ENCODE measurements around the gene MAP1LC3B. TPM values are rescaled to one million over a fixed set of nuclear protein-coding genes. Genes with fewer than 3 reads are reported as not detected.
"Not testable (repeated sequence)": the region's sequence is repeated elsewhere in the genome, so short reads cannot be mapped to it uniquely, and the experiment has no call there.

MAP1LC3B gene
- total RNA-seq, 1 donor from 2014 or later: 40.6 TPM

DNA sequence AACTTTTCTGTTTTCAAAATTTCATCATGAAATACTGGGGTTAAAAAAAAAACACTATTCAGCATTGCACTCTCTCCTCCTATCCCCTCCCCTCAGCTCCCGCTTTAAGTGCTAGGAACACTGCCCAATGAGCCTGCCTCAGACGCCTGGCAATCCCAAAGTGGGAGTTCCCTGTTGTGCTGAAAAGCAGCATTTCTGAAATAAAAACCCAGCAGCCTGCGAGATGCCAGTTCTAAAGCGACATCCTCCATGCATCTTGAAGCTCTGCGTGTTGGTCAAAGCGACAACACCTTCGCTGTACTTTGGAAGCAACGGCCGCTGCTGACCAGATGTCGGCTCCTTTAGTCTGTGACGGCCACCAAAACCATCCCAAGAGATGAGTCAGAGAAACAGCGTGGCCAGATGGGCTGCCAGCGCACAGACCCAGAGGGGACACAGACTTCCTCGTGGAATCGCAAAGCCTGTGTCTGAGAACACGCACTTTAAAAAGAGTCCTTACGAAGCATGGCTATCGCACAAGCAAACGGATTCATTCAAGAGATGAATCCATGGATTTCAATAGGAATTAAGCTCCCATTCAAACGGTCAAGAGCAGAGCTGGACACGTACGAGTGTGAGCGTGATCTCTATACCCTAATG lies 41.3 kb upstream of the MAP1LC3B start:
- Mint-ChIP-seq H3K9me3 (no peaks in the 10 kb centered on the region), H3K36me3 (ENCODE audit: low read depth) (peaks cover 17% of the 10 kb centered on the region), H3K4me1 (ENCODE audit: low read depth) (peaks cover under 1% of the 10 kb centered on the region), H3K4me3 (ENCODE audit: low read depth) (no peak overlapping the region), H3K27ac (no peak overlapping the region), H3K27me3 (ENCODE audit: low read depth) (no peaks in the 10 kb centered on the region)
- DNase-seq (ENCODE audit: low spot score): no peak
- intact Hi-C loops (cut with micrococcal nuclease): no loop called here

DNA sequence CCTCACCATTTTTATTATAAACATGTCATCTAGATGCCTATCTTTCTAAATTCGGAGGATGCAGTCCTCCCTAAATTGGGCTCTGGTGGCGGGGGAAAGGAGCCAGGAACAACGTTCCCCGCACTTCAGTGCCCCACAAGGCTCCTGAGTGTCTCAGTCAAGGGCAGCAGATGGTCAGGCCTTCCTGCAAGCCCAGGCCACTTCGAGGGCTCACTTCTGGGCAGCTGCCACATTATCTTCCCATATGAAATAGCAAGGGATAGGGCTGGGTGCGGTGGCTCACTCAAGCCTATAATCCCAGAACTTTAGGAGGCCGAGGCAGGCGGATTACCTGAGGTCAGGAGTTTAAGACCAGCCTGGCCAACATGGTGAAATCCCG lies 40.8 kb upstream of the MAP1LC3B start:
- intact Hi-C loops (cut with micrococcal nuclease): no loop called here
- H3K9me3 Mint-ChIP-seq: no peaks in the 10 kb centered on the region
- peaks cover 13% of the 10 kb centered on the region for H3K36me3 Mint-ChIP-seq (ENCODE audit: low read depth)
- no peaks in the 10 kb centered on the region for H3K27me3 Mint-ChIP-seq (ENCODE audit: low read depth)
- no peak overlapping the region for H3K4me3 Mint-ChIP-seq (ENCODE audit: low read depth)
- no peak for DNase-seq (ENCODE audit: low spot score)
- H3K27ac Mint-ChIP-seq: no peak overlapping the region
- H3K4me1 Mint-ChIP-seq (ENCODE audit: low read depth): no peaks in the 10 kb centered on the region

DNA sequence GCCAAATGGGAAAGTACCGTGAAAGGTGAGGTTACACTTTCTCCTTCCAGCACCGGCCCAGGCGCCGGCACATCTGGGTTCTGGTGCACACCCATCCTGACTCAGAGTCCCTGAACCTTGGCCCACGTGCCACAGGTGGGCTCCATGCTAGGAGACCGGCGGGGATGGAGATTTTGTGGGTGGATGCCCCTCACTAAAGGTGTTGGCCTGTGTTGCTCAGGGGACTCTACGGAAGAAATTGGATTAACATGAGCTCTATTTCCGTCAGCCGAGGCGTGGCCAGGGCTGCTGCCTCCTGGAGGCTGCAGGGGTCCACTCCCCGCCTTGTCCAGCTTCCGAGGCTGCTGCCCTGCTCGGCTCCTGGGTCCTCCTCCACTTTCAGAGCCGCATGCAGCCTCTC lies 39.3 kb upstream of the MAP1LC3B start:
- H3K9me3 Mint-ChIP-seq: no peaks in the 10 kb centered on the region

DNA sequence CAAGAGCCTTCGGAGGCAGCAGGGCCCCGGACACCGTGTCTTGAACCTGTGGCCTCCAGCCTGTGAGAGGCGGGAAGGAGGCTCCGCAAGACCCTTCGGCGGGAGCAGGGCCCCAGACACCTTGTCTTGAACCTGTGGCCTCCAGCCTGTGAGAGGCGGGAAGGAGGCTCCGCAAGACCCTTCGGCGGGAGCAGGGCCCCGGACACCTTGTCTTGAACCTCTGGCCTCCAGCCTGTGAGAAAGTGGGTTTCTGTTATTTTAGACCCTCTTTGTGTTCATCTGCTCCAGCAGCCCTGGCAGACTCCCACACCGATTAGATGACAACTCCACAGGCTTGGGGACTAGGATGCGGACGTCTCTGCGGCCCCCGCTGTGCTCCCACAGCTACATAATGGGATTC lies 38.5 kb upstream of the MAP1LC3B start:
- no peak overlapping the region for H3K27ac Mint-ChIP-seq
- intact Hi-C loops (cut with micrococcal nuclease): no loop called here
- no peaks in the 10 kb centered on the region for H3K9me3 Mint-ChIP-seq
- DNase-seq (ENCODE audit: low spot score): no peak
- H3K27me3 Mint-ChIP-seq (ENCODE audit: low read depth): no peaks in the 10 kb centered on the region
- peaks cover 19% of the 10 kb centered on the region for H3K36me3 Mint-ChIP-seq (ENCODE audit: low read depth)
- no peaks in the 10 kb centered on the region for H3K4me1 Mint-ChIP-seq (ENCODE audit: low read depth)
- no peak overlapping the region for H3K4me3 Mint-ChIP-seq (ENCODE audit: low read depth)

More for the DNA sequence above, 39.3 kb upstream of the MAP1LC3B start:
- Mint-ChIP-seq H3K4me3 (ENCODE audit: low read depth) (no peak overlapping the region), H3K27ac (no peak overlapping the region), H3K27me3 (ENCODE audit: low read depth) (no peaks in the 10 kb centered on the region), H3K4me1 (ENCODE audit: low read depth) (no peaks in the 10 kb centered on the region), H3K36me3 (ENCODE audit: low read depth) (peaks cover 13% of the 10 kb centered on the region)
- intact Hi-C loops (cut with micrococcal nuclease): no loop called here
- no peak for DNase-seq (ENCODE audit: low spot score)

DNA sequence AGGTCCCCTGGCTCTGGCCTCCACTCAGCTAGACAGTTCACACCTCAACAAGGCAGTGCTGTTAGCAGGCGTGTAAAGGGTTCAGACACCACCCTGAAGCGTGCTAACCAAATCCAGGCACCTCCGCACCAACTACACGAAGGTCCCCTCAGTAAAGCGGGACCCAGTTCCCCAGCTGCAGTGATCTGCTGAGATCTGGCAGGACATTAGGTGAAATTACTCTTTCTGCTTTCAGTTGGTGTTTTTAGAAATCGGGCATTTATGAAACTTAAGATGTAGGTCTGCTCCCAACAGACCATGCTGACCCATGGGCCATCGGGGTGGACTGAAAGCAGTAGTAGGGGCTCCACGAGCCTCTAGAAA lies 35.7 kb upstream of the MAP1LC3B start:
- H3K4me1 Mint-ChIP-seq (ENCODE audit: low read depth): peaks cover 3% of the 10 kb centered on the region
- H3K36me3 Mint-ChIP-seq (ENCODE audit: low read depth): peaks cover 29% of the 10 kb centered on the region
- intact Hi-C loops (cut with micrococcal nuclease): no loop called here
- H3K27me3 Mint-ChIP-seq (ENCODE audit: low read depth): no peaks in the 10 kb centered on the region
- H3K9me3 Mint-ChIP-seq: no peaks in the 10 kb centered on the region
- no peak for DNase-seq (ENCODE audit: low spot score)
- H3K27ac Mint-ChIP-seq: no peak overlapping the region
- no peak overlapping the region for H3K4me3 Mint-ChIP-seq (ENCODE audit: low read depth)

DNA sequence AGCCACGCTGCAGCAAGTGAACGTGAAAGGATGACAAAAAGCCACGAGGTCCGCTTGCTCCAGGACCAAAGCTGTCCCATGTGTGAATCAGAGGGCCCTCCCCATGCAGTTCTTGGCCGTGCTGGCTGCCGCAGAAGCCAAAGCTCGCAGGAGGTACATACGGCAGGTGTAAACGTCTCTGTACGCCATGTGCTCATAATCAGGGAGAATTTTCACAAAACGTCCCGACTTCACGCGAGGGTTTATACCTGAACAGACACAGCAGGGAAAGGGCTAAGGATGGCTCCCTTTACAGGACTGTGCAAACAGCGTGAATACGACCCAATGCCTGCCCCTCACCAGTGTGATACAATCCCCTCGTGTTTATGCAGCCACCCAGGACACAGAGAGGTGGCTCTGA lies 33.9 kb upstream of the MAP1LC3B start:
- H3K9me3 Mint-ChIP-seq: no peaks in the 10 kb centered on the region
- intact Hi-C loops (cut with micrococcal nuclease): no loop called here
- peaks cover 33% of the 10 kb centered on the region for H3K36me3 Mint-ChIP-seq (ENCODE audit: low read depth)
- H3K4me1 Mint-ChIP-seq (ENCODE audit: low read depth): peaks cover 3% of the 10 kb centered on the region
- H3K27ac Mint-ChIP-seq: no peak overlapping the region
- no peak for DNase-seq (ENCODE audit: low spot score)
- H3K4me3 Mint-ChIP-seq (ENCODE audit: low read depth): no peak overlapping the region
- H3K27me3 Mint-ChIP-seq (ENCODE audit: low read depth): no peaks in the 10 kb centered on the region

DNA sequence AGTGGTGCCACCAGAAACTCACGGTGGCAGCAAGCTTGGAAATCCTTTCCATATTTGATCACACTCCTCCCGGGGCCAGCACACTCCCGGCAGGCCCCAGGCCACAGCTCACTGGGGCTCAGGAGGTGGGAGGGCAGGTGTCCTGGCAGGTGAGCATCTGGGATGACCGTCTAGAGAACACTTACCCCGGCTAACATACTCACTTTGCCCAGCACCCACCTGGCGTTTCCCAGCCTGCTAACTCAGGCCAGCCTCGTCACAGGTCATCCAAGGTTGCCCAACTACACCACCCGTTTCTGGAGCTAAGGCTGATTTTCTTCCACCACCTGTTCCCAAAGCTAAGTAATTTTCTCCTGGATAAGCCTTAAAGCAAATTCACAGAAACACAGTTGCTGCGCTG lies 33.4 kb upstream of the MAP1LC3B start:
- H3K27ac Mint-ChIP-seq: no peak overlapping the region
- peaks cover 38% of the 10 kb centered on the region for H3K36me3 Mint-ChIP-seq (ENCODE audit: low read depth)
- no peaks in the 10 kb centered on the region for H3K27me3 Mint-ChIP-seq (ENCODE audit: low read depth)
- no peaks in the 10 kb centered on the region for H3K9me3 Mint-ChIP-seq
- intact Hi-C loops (cut with micrococcal nuclease): no loop called here
- no peak overlapping the region for H3K4me3 Mint-ChIP-seq (ENCODE audit: low read depth)
- peaks cover 6% of the 10 kb centered on the region for H3K4me1 Mint-ChIP-seq (ENCODE audit: low read depth)
- DNase-seq (ENCODE audit: low spot score): no peak

DNA sequence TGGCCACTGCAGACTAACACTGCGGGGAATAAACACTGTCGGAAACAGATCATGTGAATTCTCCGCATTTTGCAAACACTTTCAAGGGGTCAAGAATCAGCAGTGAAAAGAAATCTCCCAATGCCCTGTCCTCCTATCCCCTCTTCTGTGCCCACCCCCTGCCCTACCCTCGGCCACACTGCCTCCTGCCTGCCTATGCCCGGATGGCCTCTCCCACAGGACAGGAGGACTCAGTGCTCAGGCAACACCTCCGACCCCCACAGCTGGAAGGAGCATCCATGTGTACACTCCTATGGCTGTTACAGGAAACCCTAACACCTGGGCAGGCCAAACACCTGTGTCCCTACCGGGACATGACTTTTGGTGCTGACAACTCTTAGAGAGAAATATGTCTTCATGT lies 33.0 kb upstream of the MAP1LC3B start:
- Mint-ChIP-seq H3K36me3 (ENCODE audit: low read depth) (peaks cover 39% of the 10 kb centered on the region), H3K27me3 (ENCODE audit: low read depth) (no peaks in the 10 kb centered on the region), H3K4me3 (ENCODE audit: low read depth) (no peak overlapping the region), H3K9me3 (no peaks in the 10 kb centered on the region), H3K27ac (peak overlapping the region; percentile 21), H3K4me1 (ENCODE audit: low read depth) (peaks cover 7% of the 10 kb centered on the region)
- intact Hi-C loops (cut with micrococcal nuclease): no loop called here
- no peak for DNase-seq (ENCODE audit: low spot score)

DNA sequence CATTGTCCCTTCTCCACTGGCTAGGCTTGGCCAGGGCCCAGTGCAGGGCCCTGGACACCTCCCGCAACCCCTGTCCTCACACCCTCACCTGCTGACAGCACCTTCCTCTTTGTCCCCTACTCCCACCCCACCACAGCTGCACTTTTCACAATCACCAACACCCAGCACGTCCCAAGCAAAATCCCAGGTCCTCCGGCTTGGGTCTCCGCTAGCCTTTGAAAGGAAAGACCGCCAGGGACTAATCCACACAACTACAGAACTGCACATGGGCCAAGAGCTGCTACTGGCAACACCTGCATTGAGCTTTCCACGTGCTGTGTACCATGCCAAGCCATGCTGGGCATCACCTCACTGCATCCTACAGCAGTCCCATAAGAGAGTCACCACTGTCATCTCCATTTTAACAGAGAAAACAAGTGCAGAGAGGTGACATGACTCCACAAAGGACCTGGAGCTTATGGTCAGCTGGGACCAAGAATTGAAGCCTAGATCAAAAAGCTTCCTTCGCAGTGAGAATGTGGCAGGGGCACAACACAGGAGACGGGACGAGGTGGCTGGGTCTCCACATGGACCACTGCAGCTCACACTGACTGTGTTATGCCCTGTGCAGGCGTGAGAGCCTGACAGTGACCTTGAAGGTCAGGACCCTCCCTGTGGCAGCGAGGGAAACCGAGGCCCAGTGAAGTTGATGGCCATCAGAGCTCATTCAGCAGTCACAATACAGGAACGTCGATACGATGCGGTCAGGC lies 31.1 kb upstream of the MAP1LC3B start:
- intact Hi-C loops (cut with micrococcal nuclease): no loop called here
- no peak overlapping the region for H3K27ac Mint-ChIP-seq
- H3K27me3 Mint-ChIP-seq (ENCODE audit: low read depth): no peaks in the 10 kb centered on the region
- peaks cover 17% of the 10 kb centered on the region for H3K4me1 Mint-ChIP-seq (ENCODE audit: low read depth)
- H3K4me3 Mint-ChIP-seq (ENCODE audit: low read depth): no peak overlapping the region
- DNase-seq (ENCODE audit: low spot score): no peak
- peaks cover 41% of the 10 kb centered on the region for H3K36me3 Mint-ChIP-seq (ENCODE audit: low read depth)
- H3K9me3 Mint-ChIP-seq: no peaks in the 10 kb centered on the region

DNA sequence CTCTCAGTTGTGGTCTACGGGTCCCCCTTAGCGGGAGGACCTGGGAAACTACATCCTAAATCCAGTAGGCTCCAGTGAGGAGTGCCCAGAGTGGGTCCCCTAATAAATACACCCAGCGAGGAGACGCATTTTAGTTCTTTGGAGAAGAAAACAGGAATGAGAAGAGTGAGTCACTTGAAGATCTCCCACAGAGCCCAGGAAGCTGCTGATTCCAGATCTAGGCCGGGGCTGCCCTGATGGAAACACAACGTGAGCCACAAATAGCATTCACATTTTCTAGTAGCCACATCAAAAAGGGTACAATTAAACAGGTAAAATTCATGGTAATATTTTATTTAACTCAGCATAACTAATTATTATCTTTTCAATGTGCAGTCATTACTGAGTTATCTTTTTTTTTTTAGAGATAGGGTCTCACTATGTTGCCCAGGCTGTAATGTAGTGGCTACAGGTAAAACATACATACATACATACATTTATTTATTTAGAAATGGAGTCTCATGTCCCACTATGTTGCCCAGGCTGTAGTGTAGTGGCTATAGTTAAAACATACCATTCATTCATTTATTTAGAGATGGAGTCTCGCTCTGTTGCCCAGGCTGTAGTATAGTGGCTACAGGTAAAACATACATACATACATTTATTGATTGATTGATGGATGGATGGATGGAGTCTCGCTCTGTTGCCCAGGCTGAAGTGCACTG lies 30.1 kb upstream of the MAP1LC3B start:
- DNase-seq (ENCODE audit: low spot score): no peak
- no peaks in the 10 kb centered on the region for H3K27me3 Mint-ChIP-seq (ENCODE audit: low read depth)
- H3K27ac Mint-ChIP-seq: no peak overlapping the region
- intact Hi-C loops (cut with micrococcal nuclease): no loop called here
- H3K9me3 Mint-ChIP-seq: no peaks in the 10 kb centered on the region
- peaks cover 41% of the 10 kb centered on the region for H3K36me3 Mint-ChIP-seq (ENCODE audit: low read depth)
- H3K4me3 Mint-ChIP-seq (ENCODE audit: low read depth): no peak overlapping the region
- H3K4me1 Mint-ChIP-seq (ENCODE audit: low read depth): peaks cover 19% of the 10 kb centered on the region

DNA sequence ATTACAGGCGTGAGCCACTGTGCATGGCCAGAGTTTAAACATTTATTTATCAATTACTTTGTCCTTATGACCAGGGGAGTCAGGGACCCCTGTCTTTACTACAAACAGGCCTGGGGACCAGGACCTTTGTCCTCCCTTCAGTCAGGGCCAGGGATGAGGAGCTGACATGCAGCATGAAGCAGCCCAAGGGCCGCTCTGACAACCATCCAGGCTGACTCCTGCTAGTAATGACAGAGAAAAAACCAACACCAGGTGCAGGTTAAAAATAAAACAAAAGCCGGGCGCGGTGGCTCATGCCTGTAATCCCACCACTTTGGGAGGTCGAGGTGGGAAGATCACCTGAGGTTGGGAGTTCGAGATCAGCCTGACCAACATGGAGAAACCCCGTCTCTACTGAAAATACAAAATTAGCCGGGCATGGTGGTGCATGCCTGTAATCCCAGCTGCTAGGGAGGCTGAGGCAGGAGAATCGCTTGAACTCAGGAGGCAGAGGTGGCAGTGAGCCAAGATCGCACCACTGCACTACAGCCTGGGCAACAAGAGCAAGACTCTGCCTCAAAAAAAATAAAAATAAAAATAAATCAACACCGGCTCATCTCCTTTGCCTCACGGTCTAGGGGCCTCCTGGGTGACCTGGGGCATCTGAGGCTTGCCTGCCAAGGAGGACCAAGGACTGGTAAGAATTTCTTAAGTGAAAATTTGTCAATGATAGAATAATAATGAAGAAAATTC lies 29.1 kb upstream of the MAP1LC3B start:
- H3K27me3 Mint-ChIP-seq (ENCODE audit: low read depth); intact Hi-C loops (cut with micrococcal nuclease); H3K9me3 Mint-ChIP-seq; H3K4me3 Mint-ChIP-seq (ENCODE audit: low read depth); H3K27ac Mint-ChIP-seq; DNase-seq (ENCODE audit: low spot score): not testable (repeated sequence)
- Mint-ChIP-seq H3K4me1 (ENCODE audit: low read depth) (peaks cover 27% of the 10 kb centered on the region), H3K36me3 (ENCODE audit: low read depth) (peaks cover 46% of the 10 kb centered on the region)

DNA sequence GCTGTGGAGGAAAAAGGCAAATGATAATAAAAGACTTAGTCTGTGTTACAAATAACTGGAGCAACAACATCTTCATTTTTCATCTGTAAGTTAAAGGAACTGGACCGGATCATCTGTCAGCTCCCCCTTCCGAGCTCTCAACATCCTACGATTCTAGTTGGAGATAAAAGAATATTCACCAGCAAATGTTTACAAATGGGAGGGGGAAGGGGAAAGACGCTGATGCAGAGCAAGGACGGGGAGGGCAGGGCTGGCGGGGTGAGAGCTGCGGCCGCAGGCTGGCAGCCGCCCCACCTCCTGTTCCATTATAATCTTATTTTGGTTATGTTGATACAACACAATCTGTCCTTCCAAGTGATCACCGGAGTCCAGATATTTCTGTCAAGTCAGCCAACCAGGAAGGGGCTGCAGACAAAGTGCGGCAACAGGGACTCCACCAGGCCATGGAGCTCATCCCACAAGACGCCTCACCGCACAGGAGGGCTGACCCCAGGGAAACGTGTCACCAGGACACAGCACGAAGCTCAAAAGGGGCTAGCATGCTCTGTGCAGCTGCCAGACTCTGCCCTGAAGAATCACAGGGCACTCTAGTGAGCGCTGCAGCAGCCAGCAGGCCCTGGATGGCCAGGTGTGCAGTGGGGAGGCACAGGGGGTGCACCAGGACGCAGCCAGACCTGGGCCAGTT lies 28.2 kb upstream of the MAP1LC3B start:
- peaks cover 41% of the 10 kb centered on the region for H3K36me3 Mint-ChIP-seq (ENCODE audit: low read depth)
- intact Hi-C loops (cut with micrococcal nuclease): no loop called here
- no peaks in the 10 kb centered on the region for H3K27me3 Mint-ChIP-seq (ENCODE audit: low read depth)
- DNase-seq (ENCODE audit: low spot score): no peak
- peak overlapping the region; percentile 33 for H3K27ac Mint-ChIP-seq
- no peaks in the 10 kb centered on the region for H3K9me3 Mint-ChIP-seq
- peaks cover 36% of the 10 kb centered on the region for H3K4me1 Mint-ChIP-seq (ENCODE audit: low read depth)
- H3K4me3 Mint-ChIP-seq (ENCODE audit: low read depth): no peak overlapping the region

All from activated T-helper 2 cell treated with anti-CD3 and anti-CD28 coated beads, Interferon-gamma antibody, Interleukin-2, Interleukin-4, amounts not matched to agents 10 μg/mL and 5 μg/mL and 100 μg/mL, durations not matched to agents 14 hours and 24 hours and 36 hours (primary cell).